ENCODE data around the gene SIRPB2. TPM values are rescaled to one million over a fixed set of nuclear protein-coding genes. Genes with fewer than 3 reads are reported as not detected.

The SIRPB2 gene
- total RNA-seq, 4 donors from 2014 or later, result under 0.01 to 2.9 (median 1.7) TPM; not detected in 1

GRCh38 chr20:1469306-1469905 is 21.8 kb downstream of the SIRPB2 start:
- TF ChIP-seq CTCF (IDR thresholded peaks at IDR 0.05), result no peak
- TF ChIP-seq POLR2A (IDR thresholded peaks at IDR 0.05), result no peak
- no peak overlapping the region for H3K27ac ChIP-seq

GRCh38 chr20:1468117-1468624 is 23.0 kb downstream of the SIRPB2 start:
- Histone ChIP-seq H3K9me3 (no peaks in the 10 kb centered on the region), H3K4me3 (no peak overlapping the region), H3K4me1 (peaks cover 0 to 14% of the 10 kb centered on the region in 2 donors), H3K27ac (no peak overlapping the region), H3K36me3 (no peaks in the 10 kb centered on the region), H3K27me3 (no peaks in the 10 kb centered on the region)
- intact Hi-C loops (cut with DNase I; ENCODE audit: low total_unique reads), result loop anchor here (10.0 kb wide), 1 partner anchor 153 kb away; no protein-coding TSS in a partner anchor
- TF ChIP-seq POLR2A (IDR thresholded peaks at IDR 0.05), result no peak
- TF ChIP-seq CTCF (IDR thresholded peaks at IDR 0.05), result no peak
- DNase-seq, result no peak

More at GRCh38 chr20:1469306-1469905, 21.8 kb downstream of the SIRPB2 start:
- Histone ChIP-seq H3K9me3 (no peaks in the 10 kb centered on the region), H3K4me3 (no peak overlapping the region), H3K36me3 (no peaks in the 10 kb centered on the region), H3K4me1 (peaks cover 0 to 14% of the 10 kb centered on the region in 2 donors), H3K27me3 (no peaks in the 10 kb centered on the region)
- DNase-seq, result no peak
- intact Hi-C loops (cut with DNase I; ENCODE audit: low total_unique reads), result loop anchor here (10.0 kb wide), 1 partner anchor 155 kb away; no protein-coding TSS in a partner anchor

DNA sequence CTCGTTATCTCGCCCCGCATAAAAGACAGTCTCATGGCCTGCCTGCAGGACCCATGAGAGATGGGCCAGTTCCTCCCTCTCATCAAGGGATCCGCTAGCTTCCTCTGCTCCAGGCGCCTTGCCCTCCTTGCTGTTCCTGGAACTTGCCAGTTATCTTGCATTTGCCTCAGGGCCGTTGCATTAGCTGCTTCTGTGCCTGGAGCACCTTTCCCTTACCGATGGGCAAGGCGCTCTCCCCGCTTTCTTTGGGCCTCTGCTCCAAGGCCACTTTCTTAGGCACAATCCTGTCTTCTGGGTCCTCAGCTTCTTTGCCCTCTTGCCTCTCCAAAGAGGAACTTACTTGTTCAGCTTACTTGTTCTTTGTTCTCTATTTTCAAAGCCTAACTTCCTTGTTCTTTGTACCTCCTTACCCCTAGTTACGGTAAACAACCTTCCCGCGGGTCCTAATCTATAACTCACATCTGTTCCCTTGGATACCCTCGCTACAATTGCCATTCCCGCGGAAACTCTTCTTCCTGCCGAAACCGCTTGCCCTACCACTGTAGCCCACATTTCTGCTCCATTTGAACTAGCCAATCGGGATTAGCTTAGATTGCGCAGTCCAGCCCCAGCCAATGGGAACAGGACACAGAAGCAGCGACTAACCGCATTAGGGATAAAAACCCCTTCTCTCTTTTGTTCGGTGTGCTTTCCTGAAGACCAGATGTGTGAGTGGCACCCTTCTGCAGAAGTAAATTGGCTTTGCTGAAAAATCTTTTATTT is 23.7 kb downstream of the SIRPB2 start:
- H3K4me3 ChIP-seq, result peak overlapping the region in 1 of 2 donors; percentile 4
- no peak for DNase-seq
- peaks cover 0 to 14% of the 10 kb centered on the region in 2 donors for H3K4me1 ChIP-seq
- TF ChIP-seq POLR2A (IDR thresholded peaks at IDR 0.05), result no peak
- no peak for TF ChIP-seq CTCF (IDR thresholded peaks at IDR 0.05)
- peak overlapping the region; percentile 7 to 81 for H3K27ac ChIP-seq
- intact Hi-C loops (cut with DNase I; ENCODE audit: low total_unique reads), result loop anchor here (10.0 kb wide), 1 partner anchor 153 kb away; no protein-coding TSS in a partner anchor
- no peaks in the 10 kb centered on the region for H3K9me3 ChIP-seq
- no peaks in the 10 kb centered on the region for H3K36me3 ChIP-seq
- no peaks in the 10 kb centered on the region for H3K27me3 ChIP-seq

- peak overlapping the region; percentile 7 to 81 for H3K27ac ChIP-seq
- TF ChIP-seq POLR2A (IDR thresholded peaks at IDR 0.05), result no peak
- TF ChIP-seq CTCF (IDR thresholded peaks at IDR 0.05), result no peak
- peaks cover 0 to 14% of the 10 kb centered on the region in 2 donors for H3K4me1 ChIP-seq
Observed at GRCh38 chr20:1467082-1467354, 24.2 kb downstream of the SIRPB2 start.

More at GRCh38 chr20:1467082-1467354, 24.2 kb downstream of the SIRPB2 start:
- H3K36me3 ChIP-seq, result no peaks in the 10 kb centered on the region
- intact Hi-C loops (cut with DNase I; ENCODE audit: low total_unique reads), result loop anchor here (10.0 kb wide), 1 partner anchor 152 kb away; no protein-coding TSS in a partner anchor
- H3K9me3 ChIP-seq, result no peaks in the 10 kb centered on the region
- H3K27me3 ChIP-seq, result no peaks in the 10 kb centered on the region
- DNase-seq, result no peak
- peak overlapping the region; percentile 4 to 91 for H3K4me3 ChIP-seq
